Measurements from ENCODE around the gene OSBPL6.

OSBPL6 gene

DNA sequence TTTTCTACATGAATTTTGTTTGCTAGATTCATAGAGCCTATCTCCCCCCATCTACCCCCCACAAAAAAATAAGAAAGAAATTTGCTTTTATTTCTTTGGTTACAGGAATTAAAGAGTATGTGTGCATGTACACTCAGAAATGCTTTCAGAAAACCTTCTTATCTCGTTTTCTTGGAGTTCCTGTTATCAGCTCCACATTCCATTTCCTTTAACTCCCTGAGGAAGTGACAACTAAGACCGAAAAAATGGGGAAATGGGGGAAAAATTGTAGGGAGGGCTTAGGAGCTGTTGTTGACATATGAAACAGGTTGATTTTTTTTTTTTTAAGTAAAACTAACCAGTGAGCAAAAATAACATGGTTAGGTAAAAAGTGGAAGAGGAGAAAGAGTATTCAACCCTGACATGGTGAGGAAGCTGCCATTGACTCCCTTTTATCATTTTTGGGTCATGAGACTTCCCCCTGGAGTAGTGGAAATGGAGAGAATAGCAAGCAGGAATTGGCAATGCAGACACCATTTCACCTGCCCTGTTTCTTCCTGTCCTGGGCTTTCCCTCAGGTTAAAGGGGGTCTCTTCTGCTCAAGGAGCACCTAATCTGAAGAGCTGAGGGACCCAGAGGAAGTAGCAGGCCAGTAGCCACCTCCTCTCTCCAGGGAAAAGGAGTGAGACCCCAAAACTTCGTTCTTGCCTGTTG lies 93.5 kb downstream of the OSBPL6 start:
- H3K4me3 ChIP-seq (ENCODE audit: low read depth in 1 of 2, low read length in 2 of 2): no peak overlapping the region
- no peak overlapping the region for H3K9ac ChIP-seq (ENCODE audit: low read depth, low read length)
- H3K27me3 ChIP-seq (ENCODE audit: insufficient read depth, low read length, poor library complexity): no peaks in the 10 kb centered on the region
- H3K79me2 ChIP-seq (ENCODE audit: insufficient read depth, low read length): no peaks in the 10 kb centered on the region
- TF ChIP-seq CTCF (IDR thresholded peaks at IDR 0.05; ENCODE audit: borderline replicate concordance, extremely low read depth, low read length, poor library complexity, severe bottlenecking) (no peak), EZH2 (IDR thresholded peaks at IDR 0.05; ENCODE audit: borderline replicate concordance, low read depth, low read length, severe bottlenecking) (no peak)
- H3K4me2 ChIP-seq (ENCODE audit: insufficient read depth, low read length): no peak overlapping the region
- ATAC-seq (ENCODE audit: insufficient read depth, low read depth) (no peak), DNase-seq (no peak)
- H3K27ac ChIP-seq (ENCODE audit: low read length): no peak overlapping the region
- H3K4me1 ChIP-seq (ENCODE audit: insufficient read depth, low read length): no peaks in the 10 kb centered on the region
- no peaks in the 10 kb centered on the region for H4K20me1 ChIP-seq (ENCODE audit: insufficient read depth, low read length)
- H3K9me3 ChIP-seq (ENCODE audit: insufficient read depth, low read length, severe bottlenecking): no peaks in the 10 kb centered on the region
- no peaks in the 10 kb centered on the region for H3K36me3 ChIP-seq (ENCODE audit: insufficient read depth, low read length)
- H2AFZ ChIP-seq (ENCODE audit: low read depth, low read length): no peak overlapping the region

GRCh38 chr2:178291703-178292102 lies 97.4 kb downstream of the OSBPL6 start:
- Histone ChIP-seq H3K27me3 (ENCODE audit: insufficient read depth, low read length, poor library complexity) (peaks cover 8% of the 10 kb centered on the region), H2AFZ (ENCODE audit: low read depth, low read length) (no peak overlapping the region), H3K4me3 (ENCODE audit: low read depth in 1 of 2, low read length in 2 of 2) (no peak overlapping the region), H3K79me2 (ENCODE audit: insufficient read depth, low read length) (no peaks in the 10 kb centered on the region), H3K27ac (ENCODE audit: low read length) (no peak overlapping the region), H3K4me1 (ENCODE audit: insufficient read depth, low read length) (no peaks in the 10 kb centered on the region), H3K9me3 (ENCODE audit: insufficient read depth, low read length, severe bottlenecking) (no peaks in the 10 kb centered on the region), H3K4me2 (ENCODE audit: insufficient read depth, low read length) (no peak overlapping the region), H3K36me3 (ENCODE audit: insufficient read depth, low read length) (no peaks in the 10 kb centered on the region), H4K20me1 (ENCODE audit: insufficient read depth, low read length) (no peaks in the 10 kb centered on the region), H3K9ac (ENCODE audit: low read depth, low read length) (no peak overlapping the region)
- no peak for DNase-seq
- TF ChIP-seq CTCF (IDR thresholded peaks at IDR 0.05; ENCODE audit: borderline replicate concordance, extremely low read depth, low read length, poor library complexity, severe bottlenecking) (no peak), EZH2 (IDR thresholded peaks at IDR 0.05; ENCODE audit: borderline replicate concordance, low read depth, low read length, severe bottlenecking) (no peak)
- no peak for ATAC-seq (ENCODE audit: insufficient read depth, low read depth)

GRCh38 chr2:178292586-178292985 lies 98.3 kb downstream of the OSBPL6 start:
- no peak for DNase-seq
- Histone ChIP-seq H3K4me3 (ENCODE audit: low read depth in 1 of 2, low read length in 2 of 2) (no peak overlapping the region), H3K4me2 (ENCODE audit: insufficient read depth, low read length) (no peak overlapping the region), H3K79me2 (ENCODE audit: insufficient read depth, low read length) (no peaks in the 10 kb centered on the region), H4K20me1 (ENCODE audit: insufficient read depth, low read length) (no peaks in the 10 kb centered on the region), H2AFZ (ENCODE audit: low read depth, low read length) (no peak overlapping the region), H3K9ac (ENCODE audit: low read depth, low read length) (no peak overlapping the region), H3K27ac (ENCODE audit: low read length) (no peak overlapping the region), H3K9me3 (ENCODE audit: insufficient read depth, low read length, severe bottlenecking) (no peaks in the 10 kb centered on the region), H3K4me1 (ENCODE audit: insufficient read depth, low read length) (no peaks in the 10 kb centered on the region), H3K36me3 (ENCODE audit: insufficient read depth, low read length) (no peaks in the 10 kb centered on the region), H3K27me3 (ENCODE audit: insufficient read depth, low read length, poor library complexity) (peaks cover 8% of the 10 kb centered on the region)
- no peak for ATAC-seq (ENCODE audit: insufficient read depth, low read depth)
- no peak for TF ChIP-seq EZH2 (IDR thresholded peaks at IDR 0.05; ENCODE audit: borderline replicate concordance, low read depth, low read length, severe bottlenecking)

DNA sequence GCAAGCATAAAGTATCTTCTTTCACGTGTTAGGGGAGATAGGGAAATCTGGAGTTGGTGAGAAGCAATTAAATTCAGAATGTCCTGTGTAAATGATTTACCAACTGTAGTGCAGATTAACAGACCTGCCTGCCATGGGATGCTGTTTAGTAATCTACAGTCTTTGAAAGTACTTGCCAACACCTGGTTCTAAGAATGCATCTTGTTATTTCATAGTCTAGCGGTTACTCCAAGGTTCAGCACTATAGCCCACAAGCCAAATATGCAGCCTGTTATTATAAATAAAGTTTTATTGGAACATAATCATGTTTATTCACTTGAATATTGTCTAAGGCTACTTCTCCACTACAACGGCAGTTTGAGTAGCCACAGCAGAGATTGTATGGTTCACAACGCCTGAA lies 100.8 kb downstream of the OSBPL6 start:
- DNase-seq: no peak
- H3K27me3 ChIP-seq (ENCODE audit: insufficient read depth, low read length, poor library complexity): peaks cover 8% of the 10 kb centered on the region
- H3K9me3 ChIP-seq (ENCODE audit: insufficient read depth, low read length, severe bottlenecking): no peaks in the 10 kb centered on the region
- H4K20me1 ChIP-seq (ENCODE audit: insufficient read depth, low read length): no peaks in the 10 kb centered on the region
- no peaks in the 10 kb centered on the region for H3K4me1 ChIP-seq (ENCODE audit: insufficient read depth, low read length)
- TF ChIP-seq EZH2 (IDR thresholded peaks at IDR 0.05; ENCODE audit: borderline replicate concordance, low read depth, low read length, severe bottlenecking) (no peak), CTCF (IDR thresholded peaks at IDR 0.05; ENCODE audit: borderline replicate concordance, extremely low read depth, low read length, poor library complexity, severe bottlenecking) (no peak)
- no peak overlapping the region for H3K4me3 ChIP-seq (ENCODE audit: low read depth in 1 of 2, low read length in 2 of 2)
- no peaks in the 10 kb centered on the region for H3K36me3 ChIP-seq (ENCODE audit: insufficient read depth, low read length)
- no peak overlapping the region for H2AFZ ChIP-seq (ENCODE audit: low read depth, low read length)
- no peak for ATAC-seq (ENCODE audit: insufficient read depth, low read depth)
- H3K9ac ChIP-seq (ENCODE audit: low read depth, low read length): no peak overlapping the region
- no peak overlapping the region for H3K4me2 ChIP-seq (ENCODE audit: insufficient read depth, low read length)
- H3K27ac ChIP-seq (ENCODE audit: low read length): no peak overlapping the region
- no peaks in the 10 kb centered on the region for H3K79me2 ChIP-seq (ENCODE audit: insufficient read depth, low read length)
